NCI-H2107 treated with DMSO at 0.1 percent for 48 hours (cell line): ENCODE measurements around the gene IMMP2L.
"Not testable (repeated sequence)": the region's sequence is repeated elsewhere in the genome, so short reads cannot be mapped to it uniquely, and the experiment has no call there.

Experiments used
- DNase-seq: peaks from one replicate; lab custom pipeline; 2025; ENCODE audit not compliant: unreplicated experiment; lab: John Stamatoyannopoulos, UW

The IMMP2L gene

DNA sequence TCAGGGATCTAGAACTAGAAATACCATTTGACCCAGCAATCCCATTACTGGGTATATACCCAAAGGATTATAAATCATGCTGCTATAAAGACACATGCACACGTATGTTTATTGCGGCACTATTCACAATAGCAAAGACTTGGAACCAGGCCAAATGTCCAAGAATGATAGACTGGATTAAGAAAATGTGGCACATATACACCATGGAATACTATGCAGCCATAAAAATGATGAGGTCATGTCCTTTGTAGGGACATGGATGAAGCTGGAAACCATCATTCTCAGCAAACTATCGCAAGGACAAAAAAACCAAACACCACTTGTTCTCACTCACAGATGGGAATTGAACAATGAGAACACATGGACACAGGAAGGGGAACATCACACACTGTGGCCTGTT lies 96.5 kb downstream of the IMMP2L start:
- DNase-seq = not testable (repeated sequence)

DNA sequence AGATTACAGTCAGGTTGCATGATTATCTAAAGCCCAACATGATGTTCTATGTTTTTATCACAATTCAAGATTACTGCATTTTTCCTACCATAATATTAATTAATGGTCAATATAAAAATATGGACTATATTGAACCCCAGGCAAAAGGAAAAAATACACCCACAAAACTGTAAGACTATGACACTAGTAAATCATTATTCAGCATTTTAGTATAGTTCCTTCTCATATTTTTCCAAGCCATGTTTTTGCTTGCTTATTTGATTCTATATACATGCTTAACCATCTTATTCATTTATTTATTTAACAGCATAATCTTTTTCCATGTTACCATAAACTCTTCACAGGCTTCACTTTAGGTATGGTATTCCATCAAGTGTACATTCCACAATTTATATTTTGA lies 101.6 kb downstream of the IMMP2L start:
- no peak for DNase-seq

DNA sequence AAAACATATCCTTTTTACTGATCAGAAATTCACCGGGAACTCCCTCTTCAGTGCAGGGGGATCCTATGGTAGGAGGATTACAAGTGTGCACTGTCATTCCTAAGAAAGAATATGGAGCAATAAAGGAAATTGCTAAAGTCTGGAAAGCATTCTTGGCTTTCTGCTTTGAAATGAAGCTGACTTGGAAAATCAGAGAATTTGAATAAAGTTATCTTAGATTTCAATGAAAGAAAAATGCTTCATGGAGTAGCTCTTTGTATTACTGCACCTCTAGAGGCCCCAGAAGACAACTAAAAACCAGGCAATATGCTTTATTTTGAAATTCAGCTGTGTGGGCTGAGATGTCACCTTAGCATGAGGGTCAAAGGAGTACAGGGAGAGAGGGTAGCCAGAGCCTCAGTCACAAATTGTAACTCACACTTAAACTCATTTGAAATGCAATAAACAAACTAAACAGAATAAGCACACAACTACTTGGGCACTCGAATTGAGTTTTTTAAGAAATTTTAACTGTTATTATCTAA lies 102.5 kb downstream of the IMMP2L start:
- no peak for DNase-seq

DNA sequence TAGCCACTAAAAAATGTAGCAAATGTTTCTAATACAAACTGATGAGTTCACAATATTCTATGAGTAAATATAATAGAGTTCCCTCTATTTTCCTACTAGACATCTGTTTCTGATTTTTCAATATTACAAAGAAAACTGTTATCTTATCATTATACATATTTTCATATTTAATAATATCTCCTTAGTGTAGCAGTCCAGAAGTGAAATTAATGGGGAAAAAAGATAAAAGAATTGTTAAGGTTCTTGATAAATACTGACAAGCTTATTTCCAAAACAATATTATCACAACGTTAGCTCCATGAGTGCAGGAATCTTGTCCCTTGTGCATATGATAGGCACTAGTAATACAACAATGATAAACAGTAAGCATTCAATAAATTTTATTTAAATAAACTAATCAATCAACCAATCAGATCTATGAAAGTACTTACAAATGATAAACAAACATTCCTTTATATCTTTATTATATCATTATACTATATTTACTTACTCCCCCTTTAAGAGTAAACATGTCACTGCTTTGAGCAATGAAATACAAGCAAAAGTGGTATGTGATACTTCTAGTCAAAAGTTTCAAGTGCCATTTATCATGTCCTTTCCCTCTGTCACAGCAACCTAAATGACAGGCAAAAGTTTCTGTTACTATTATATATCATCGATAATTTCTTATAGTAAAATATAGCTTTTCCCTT lies 103.1 kb downstream of the IMMP2L start:
- DNase-seq = no peak

DNA sequence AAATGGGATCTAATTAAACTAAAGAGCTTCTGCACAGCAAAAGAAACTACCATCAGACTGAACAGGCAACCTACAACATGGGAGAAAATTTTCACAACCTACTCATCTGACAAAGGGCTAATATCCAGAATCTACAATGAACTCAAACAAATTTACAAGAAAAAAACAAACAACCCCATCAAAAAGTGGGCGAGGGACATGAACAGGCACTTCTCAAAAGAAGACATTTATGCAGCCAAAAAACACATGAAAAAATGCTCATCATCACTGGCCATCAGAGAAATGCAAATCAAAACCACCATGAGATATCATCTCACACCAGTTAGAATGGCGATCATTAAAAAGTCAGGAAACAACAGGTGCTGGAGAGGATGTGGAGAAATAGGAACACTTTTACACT lies 111.6 kb downstream of the IMMP2L start:
- not testable (repeated sequence) for DNase-seq

DNA sequence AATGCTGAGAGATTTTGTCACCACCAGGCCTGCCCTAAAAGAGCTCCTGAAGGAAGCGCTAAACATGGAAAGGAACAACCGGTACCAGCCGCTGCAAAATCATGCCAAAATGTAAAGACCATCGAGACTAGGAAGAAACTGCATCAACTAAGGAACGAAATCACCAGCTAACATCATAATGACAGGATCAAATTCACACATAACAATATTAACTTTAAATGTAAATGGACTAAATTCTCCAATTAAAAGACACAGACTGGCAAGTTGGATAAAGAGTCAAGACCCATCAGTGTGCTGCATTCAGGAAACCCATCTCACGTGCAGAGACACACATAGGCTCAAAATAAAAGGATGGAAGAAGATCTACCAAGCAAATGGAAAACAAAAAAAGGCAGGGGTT lies 114.8 kb downstream of the IMMP2L start:
- not testable (repeated sequence) for DNase-seq

DNA sequence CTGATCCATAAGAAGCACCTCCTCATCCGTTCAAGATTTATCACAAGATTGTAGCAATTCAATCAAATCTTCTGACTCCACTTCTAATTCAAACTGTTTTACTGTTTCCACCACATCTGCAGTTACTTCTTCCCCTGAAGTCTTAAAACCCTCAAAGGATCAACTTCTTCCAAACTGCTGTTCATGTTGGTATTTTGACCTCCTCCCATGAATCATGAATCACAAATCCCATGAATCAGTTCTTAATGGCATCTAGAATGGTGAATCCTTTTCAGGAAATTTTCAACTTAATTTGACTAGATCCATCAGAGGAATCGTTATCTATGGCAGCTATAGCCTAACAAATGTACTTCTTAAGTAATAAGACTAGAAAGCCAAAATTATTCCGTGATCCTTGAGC lies 122.3 kb downstream of the IMMP2L start:
- DNase-seq = no peak

DNA sequence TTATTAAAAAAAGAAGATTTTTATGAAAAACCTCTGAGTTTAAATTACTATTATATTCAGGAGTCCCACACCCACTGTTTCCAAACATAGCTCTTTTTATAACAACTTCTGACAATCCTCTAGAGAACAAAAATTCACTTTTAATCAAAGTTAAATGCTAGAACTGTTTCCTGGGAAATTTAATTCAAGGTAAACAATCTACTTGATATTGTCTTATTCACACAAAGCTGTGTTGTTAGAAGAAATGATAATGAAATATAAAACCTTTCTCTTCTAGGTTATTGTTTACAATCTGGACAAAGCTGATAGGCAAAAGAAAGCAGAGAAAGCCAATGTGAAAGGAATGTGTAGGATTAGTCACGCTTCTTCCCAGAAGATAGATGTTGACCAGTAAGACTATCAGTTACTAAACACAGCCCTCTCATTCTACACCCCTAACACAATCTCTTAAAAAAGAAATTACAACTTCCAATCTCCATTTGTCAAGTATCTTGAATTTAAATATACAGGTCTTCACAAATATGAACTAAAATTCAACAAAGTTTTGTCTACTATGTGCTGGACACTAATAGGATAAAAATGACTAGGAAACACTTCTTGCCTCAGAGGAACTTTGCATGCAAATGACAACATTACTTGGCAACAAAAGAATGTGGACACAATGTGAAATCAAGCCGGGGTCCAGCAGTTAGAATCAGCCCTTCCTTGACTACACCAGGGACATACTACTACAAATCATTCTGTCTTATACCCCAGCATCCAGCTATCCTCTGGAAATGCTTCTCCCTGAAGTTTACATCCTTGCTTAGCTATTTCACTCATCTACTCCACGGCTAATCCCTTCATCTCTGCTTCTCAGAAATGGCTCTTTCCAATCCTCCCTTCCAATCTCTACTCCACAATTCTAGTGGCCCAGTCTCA lies 123.7 kb downstream of the IMMP2L start:
- DNase-seq = no peak

DNA sequence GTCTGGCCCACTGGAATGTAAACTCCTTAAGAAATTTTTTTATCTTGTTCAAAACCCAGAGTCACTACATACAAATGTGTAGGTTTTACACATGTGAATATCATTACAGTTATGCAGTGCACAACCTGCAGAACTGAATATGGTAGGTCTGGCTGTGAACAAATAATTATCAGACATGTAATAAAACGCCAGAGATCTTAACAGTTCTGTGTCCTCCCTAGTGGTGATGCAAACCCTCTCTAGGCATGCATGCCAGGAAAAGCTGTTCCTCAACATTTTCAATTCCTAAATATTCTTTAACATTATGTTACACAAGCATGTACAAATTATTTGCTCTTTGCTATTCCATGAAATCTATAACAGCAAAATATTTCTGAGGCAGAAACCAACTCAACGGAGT lies 124.6 kb downstream of the IMMP2L start:
- no peak for DNase-seq

DNA sequence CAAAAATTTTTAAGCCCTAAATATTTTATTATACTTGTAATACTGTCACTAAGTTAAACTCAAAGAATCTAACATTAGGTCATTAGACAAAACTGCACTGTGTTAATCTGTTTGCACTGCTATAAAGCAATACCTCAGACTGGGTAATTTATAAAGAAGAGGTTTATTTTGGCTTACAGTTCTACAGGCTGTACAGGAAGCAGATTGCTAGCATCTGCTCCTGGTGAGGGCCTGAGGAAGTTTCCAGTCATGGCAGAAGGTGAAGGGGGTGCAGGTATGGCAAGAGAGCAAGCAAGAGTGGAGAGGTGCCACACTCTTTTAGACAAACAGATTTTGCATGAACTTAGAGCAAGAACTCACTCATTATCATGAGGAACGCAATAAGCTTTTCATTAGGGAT lies 125.7 kb downstream of the IMMP2L start:
- no peak for DNase-seq

DNA sequence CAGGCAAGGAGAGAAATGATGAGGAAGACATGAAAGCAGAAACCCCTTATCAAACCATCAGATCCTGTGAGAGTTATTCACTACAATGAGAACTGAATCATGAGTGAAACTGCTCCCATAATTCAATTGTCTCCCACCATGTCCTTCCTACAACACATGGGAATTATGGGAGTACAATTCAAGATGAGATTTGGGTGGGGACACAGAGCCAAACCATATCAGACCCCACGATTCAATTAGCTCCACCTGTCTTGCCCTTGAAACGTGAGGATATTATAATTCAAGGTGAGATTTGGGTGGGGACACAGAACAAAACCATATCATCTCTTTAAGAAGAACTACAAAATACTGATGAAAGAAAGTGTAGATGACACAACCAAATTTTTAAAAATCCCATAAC lies 128.9 kb downstream of the IMMP2L start:
- no peak for DNase-seq

DNA sequence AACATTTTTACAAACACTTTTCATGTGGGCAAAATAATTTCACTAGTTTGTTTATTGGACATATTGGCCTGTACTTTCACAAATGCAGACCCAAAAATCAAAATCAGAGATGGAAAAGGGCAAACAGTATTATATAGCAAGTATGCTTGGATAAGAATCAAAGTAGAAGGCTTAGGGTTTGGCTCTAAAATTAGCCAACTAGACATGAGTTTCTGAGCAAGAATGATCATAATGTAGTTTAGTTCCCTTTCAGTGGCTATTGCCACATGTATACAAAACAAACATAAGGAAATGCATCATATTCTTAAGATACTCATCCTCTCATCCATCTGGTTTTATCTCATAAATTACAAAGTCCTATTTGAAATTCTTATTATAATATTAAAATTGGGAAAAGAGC lies 132.5 kb downstream of the IMMP2L start:
- DNase-seq = no peak

DNA sequence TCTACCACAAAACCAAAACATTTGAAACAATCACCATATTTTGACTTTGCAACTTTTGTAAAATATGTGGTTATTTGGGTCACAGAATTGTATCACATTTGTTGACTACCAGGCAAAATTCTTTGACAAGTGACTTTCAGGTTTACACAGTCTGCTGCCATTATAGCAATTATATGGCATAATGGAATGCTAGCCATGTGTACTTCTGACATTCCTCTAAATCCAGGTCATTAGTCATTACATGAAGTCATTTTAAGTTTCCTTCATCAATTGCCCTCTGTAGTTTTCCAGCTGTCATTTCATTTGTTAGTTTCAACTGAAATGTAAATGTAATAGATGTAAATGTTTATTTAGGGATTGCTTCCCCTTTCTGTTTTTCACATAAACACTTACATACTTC lies 137.5 kb downstream of the IMMP2L start:
- DNase-seq = no peak

DNA sequence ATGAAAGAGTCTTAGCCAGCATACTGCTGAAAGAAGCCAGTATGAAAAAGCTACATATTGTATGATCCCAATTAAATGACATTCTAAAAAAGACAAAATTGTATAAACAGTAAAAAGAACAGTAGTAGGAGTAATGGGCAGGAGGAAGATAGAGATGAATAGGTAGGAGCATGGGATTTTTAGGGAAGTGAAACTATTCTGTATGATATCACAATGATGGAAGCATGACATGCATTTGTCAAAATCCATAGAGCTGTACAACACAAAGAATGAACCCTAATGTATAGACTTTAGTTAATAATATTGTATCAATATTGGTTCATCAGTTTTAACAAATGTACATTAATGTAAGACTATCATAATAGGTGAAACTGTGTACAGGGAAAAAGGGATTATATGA lies 147.9 kb downstream of the IMMP2L start:
- DNase-seq = no peak

DNA sequence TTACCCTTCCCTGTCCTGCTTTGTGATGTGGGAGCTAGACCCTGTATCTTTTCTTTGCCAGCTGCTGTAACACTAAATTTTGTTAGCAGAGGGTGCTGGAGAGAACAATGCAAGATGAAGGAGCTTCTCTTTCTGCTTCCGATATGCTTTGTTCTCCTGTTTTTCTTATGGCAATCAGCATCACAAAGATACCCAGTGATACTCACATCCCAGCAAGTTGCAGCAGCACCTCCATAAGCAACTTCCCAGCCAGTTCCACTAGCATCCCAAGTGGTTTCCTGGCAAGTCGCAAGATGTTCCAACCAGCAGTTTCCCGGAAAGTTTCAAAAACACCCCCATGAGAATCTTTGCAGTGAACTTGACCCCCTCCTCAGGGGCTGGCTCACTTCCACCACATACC lies 148.6 kb downstream of the IMMP2L start:
- no peak for DNase-seq

DNA sequence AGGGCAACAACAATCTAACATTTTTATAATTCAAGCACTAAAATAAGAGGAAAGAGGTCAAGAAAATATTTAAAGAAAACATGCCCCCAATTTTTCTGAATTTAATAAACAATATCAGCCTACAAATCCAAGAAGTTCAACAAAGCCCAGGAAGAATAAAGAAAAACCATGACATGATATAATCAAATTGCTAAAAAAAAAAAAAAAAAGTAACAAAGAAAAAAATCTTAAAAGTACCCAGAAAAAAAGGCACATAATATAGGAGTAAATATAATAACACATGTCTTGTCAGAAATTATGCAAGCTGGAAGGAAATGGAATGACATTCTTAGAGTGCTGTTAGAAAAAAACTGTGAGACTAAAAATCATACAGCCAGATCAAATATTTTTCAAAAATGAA lies 151.4 kb downstream of the IMMP2L start:
- no peak for DNase-seq

DNA sequence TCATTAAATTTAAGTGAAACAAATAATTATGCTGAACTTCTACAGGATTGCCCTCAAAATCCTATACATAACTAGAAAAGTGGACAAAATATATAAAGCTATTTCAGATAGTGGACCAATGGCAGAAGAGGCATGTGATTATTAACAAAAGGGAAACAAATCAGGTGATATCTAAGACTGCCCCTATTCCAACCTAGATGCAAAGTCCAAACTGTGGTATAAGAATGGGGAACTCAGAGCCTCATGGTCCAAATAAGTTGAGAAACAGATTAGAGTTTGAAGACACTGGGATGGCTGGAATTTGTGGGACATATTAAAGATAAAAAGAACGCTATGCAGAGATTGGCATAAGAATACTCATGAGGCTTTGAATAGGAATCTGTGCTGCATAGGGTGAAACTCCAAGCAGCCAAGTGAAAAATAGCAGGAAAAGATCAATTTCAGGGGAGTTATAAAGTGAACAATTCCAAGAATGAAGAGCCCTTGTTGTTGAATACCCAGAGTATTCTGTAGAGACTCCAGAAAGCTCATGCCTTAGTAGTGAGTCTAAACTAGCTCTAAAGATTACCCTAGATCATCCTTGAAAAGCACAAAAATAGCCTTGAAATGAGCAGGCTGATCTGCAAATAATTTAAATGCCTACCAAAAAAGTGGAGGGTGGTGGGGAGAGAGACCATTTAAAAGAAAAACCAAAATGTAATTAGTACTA lies 152.4 kb downstream of the IMMP2L start:
- no peak for DNase-seq

DNA sequence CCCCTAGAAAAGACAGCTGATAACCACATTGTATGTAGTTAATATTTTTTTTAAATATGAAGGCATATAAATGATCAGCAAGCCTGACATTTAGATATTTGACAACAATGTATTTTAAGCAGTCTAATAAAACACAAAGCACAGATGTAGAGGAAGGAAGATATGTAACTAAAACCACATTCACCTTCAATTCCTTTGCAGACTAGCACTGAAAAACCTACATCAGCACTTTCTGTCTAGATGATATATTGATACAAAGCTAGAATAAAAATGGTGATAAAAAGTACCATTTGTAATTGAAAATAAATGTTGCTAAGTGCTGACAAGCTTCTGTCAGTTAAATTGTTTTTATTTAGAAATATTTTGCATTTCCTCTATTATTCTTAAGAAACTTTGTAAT lies 153.6 kb downstream of the IMMP2L start:
- DNase-seq = no peak

DNA sequence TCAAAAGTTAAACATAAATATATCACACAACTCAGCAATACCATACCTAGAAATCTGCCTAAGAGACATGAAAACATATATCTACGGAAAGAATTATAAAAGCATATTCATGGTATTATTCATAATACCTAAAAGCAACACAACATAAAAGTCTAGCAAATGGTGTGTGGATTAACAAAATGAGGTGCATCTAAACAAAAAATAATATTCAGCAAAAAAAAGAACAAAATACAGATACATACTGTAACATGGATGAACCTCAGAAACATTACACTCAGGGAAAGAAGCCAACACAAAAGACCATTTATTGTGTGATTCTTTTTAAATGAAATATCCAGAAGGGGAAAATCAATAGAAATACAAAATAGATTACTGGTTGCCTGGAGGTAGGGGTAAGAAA lies 155.0 kb downstream of the IMMP2L start:
- no peak for DNase-seq

DNA sequence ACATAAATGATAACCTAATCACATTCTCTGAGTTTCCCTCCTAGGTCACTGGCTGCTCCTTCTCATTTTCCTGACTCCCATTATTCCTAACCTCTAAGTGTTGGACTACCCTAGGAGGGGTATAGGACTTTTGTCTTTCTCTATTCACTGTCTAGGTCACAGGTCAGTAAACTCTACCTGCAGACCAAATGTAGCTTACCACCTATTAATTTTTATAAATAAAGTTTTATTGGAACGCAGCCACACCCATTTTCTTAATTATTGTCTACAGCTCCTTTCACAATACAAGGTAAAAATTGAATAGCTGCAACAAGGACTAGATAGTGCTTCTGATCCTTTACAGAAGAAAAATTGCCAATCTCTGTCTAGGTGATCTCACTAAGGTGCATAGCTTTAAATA lies 156.7 kb downstream of the IMMP2L start:
- DNase-seq = no peak

DNA sequence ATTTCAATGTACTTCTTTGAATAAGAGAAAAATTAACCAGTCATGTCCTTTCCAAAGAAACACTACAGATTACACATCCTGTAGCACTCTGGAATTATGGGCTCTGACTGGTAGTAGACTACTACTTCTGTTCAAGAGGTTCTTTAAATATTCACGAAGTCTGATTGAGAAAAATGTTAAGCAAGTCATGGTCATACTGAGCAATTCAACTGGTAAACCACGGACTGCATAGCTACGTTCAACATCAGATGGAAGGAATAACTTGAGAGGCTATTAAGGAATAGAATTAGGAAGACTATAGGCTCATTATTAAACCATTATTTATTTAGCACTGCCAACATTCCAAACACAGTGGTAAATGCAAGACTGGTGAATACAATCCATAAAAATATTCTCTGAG lies 160.8 kb downstream of the IMMP2L start:
- no peak for DNase-seq

DNA sequence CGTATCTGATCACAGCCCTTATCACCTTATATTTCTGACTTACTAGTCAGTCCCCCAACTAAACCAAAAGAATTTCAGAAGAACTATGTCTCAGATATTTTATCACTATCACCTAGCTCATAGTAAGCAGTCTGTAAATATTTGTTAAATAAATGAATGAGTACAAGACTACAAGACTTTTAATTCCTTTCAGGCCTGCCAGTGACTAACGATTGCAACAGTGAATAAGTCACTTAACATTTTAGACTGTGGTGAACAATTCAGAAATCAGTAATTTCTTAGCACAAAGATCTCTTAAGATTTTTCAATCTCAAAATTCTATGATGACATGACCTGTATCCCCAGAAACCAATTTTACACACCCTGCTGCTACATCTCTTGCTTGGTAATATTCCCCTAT lies 162.2 kb downstream of the IMMP2L start:
- DNase-seq = no peak
